OCI-LY1 (cell line): ENCODE measurements around the gene IL13RA2.

ENCODE experiments used
- EZH2 ChIP-seq: fragments of 200-600 bp; sonication (generic), shearing (Covaris generic); IDR thresholded peaks from 2 replicates; pipeline ENCODE4 v1.8.0; 2017; ENCODE audit warnings: borderline replicate concordance, mixed run types, mild to moderate bottlenecking, antibody characterized with exemption, low read length, moderate library complexity, mixed read lengths
- TF ChIP-seq, protein P1 (sequence below): fragments of 200-600 bp; sonication (generic), shearing (Covaris generic); IDR thresholded peaks from 2 replicates; pipeline ENCODE4 v1.5.1; 2017; ENCODE audit warnings: mild to moderate bottlenecking, antibody characterized with exemption, low read length, moderate library complexity, mixed read lengths

DNA sequence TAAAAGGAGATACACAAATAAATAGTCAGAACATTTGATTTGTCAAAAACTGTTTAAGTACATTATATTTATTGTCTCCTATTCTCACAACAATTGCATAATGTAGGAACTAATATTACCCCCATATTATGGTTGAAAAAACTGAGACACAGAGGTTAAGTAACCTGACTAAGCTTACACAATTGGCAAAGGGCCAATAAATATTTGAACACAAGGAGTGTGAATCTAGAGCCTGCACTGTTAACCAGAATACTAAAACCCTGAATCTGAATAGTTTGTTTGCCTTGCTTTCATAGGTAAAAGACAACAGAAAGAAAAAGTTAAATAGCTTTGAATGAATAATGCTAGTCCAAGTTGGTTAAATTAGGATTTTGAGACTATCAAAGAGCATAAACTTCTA lies 55.2 kb downstream of the IL13RA2 start:
- TF ChIP-seq, protein P1, sequence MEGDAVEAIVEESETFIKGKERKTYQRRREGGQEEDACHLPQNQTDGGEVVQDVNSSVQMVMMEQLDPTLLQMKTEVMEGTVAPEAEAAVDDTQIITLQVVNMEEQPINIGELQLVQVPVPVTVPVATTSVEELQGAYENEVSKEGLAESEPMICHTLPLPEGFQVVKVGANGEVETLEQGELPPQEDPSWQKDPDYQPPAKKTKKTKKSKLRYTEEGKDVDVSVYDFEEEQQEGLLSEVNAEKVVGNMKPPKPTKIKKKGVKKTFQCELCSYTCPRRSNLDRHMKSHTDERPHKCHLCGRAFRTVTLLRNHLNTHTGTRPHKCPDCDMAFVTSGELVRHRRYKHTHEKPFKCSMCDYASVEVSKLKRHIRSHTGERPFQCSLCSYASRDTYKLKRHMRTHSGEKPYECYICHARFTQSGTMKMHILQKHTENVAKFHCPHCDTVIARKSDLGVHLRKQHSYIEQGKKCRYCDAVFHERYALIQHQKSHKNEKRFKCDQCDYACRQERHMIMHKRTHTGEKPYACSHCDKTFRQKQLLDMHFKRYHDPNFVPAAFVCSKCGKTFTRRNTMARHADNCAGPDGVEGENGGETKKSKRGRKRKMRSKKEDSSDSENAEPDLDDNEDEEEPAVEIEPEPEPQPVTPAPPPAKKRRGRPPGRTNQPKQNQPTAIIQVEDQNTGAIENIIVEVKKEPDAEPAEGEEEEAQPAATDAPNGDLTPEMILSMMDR: no peak
- TF ChIP-seq EZH2: no peak
